Gastrocnemius medialis (tissue), 4 donors: ENCODE data around the gene FBXO46. TPM values are rescaled to one million over a fixed set of nuclear protein-coding genes. Genes with fewer than 3 reads are reported as not detected.

Source experiments
- ATAC-seq, 2 donors: fragments of 150-250 bp; one replicate each; pipeline ENCODE4 v1.9.1; 2016
- DNase-seq, 2 donors: peaks; one replicate each; pipeline ENCODE4 v3.0.0-alpha.2; 2019
- H3K27ac ChIP-seq, 4 donors: fragments of 200-600 bp; sonication (generic); 1 replicate in 1 of 4; 2 replicates in 3 of 4; pipeline ENCODE4 v1.5.1; 2016 to 2018; ENCODE audit warnings: mild to moderate bottlenecking in 2 of 4, moderate library complexity in 1 of 4
- H3K27me3 ChIP-seq, 3 donors: fragments of 200-600 bp; sonication (generic) in 2 of 3; 1 replicate in 1 of 3; 2 replicates in 2 of 3; pipeline versions ENCODE4 v1.5.1 to v1.6.0; 2016 to 2019; ENCODE audit warnings: mild to moderate bottlenecking in 1 of 3, moderate library complexity in 1 of 3
- H3K36me3 ChIP-seq, 2 donors: fragments of 200-600 bp; sonication (generic) in 1 of 2; one replicate each; pipeline ENCODE4 v1.5.1; 2017 to 2018
- H3K4me1 ChIP-seq, 2 donors: fragments of 200-600 bp; sonication (generic) in 1 of 2; one replicate each; pipeline ENCODE4 v1.5.1; 2016 to 2017; ENCODE audit warnings: mild to moderate bottlenecking in 2 of 2
- H3K4me3 ChIP-seq, 4 donors: fragments of 200-600 bp; sonication (generic) in 3 of 4; 1 replicate in 1 of 4; 2 replicates in 3 of 4; pipeline ENCODE4 v1.5.1; 2016 to 2019; ENCODE audit warnings: mild to moderate bottlenecking in 2 of 4
- H3K9me3 ChIP-seq, 3 donors: fragments of 200-600 bp; sonication (generic) in 2 of 3; 1 replicate in 1 of 3; 2 replicates in 2 of 3; pipeline ENCODE4 v1.5.1; 2016 to 2019
- CTCF ChIP-seq, 5 experiments: fragments of 450-650 bp in 3 of 5; fragments of 200-600 bp in 2 of 5; sonication (generic) in 2 of 5; IDR thresholded peaks in 4 of 5; conservative IDR thresholded peaks in 1 of 5; 1 replicate in 4 of 5; 2 replicates in 1 of 5; pipeline ENCODE4 v1.5.1; 2016 to 2019; ENCODE audit warnings: antibody characterized with exemption in 5 of 5, mild to moderate bottlenecking in 3 of 5, moderate library complexity in 3 of 5
- POLR2A ChIP-seq, 2 donors: fragments of 450-650 bp; IDR thresholded peaks; one replicate each; pipeline ENCODE4 v1.6.1; 2017; ENCODE audit warnings: antibody characterized with exemption in 2 of 2, mild to moderate bottlenecking in 2 of 2, moderate library complexity in 2 of 2
- in situ Hi-C, 4 donors: fragments of 200-750 bp; cut with MboI; loops; one replicate each; pipeline versions ENCODE4 v1.15.0 to v1.8.0; 2017; ENCODE audit warnings: low sequenced_read_pairs in 4 of 4
- intact Hi-C: fragments of 100-400 bp; cut with DNase I; formaldehyde crosslinking; loops from one replicate; pipeline ENCODE4 v1.15.1; 2023; ENCODE audit warnings: low total_unique reads
- total RNA-seq, 4 donors: library from RNA; depleted of rRNA; stranded (reverse); fragments of >200 nt; gene quantifications; one replicate each; pipeline versions ENCODE4 v1.1.0 to v1.2.3, GENCODE V29; 2016

Gene FBXO46
- total RNA-seq, 4 donors from 2014 or later: 6.6 to 14.3 (median 8.7) TPM

GRCh38 chr19:45713141-45713540, 17.6 kb downstream of the FBXO46 start:
- H3K36me3 ChIP-seq: peaks cover 0 to 6% of the 10 kb centered on the region in 2 donors
- DNase-seq (no peak), ATAC-seq (no peak)
- TF ChIP-seq CTCF (IDR thresholded peaks at IDR 0.05 in 4 of 5, conservative IDR thresholded peaks at IDR 0.05 in 1 of 5) (no peak), POLR2A (IDR thresholded peaks at IDR 0.05) (no peak)
- no peak overlapping the region for H3K27ac ChIP-seq
- intact Hi-C loops (loop anchor here (10.0 kb wide), 2 partner anchors 288 to 908 kb away; partner anchors contain the start of genes BCAM and ERCC1), in situ Hi-C loops (no loop called here)
- no peak overlapping the region for H3K4me3 ChIP-seq
- peaks cover 8 to 13% of the 10 kb centered on the region in 2 donors for H3K4me1 ChIP-seq
- no peaks in the 10 kb centered on the region for H3K9me3 ChIP-seq
- H3K27me3 ChIP-seq: no peaks in the 10 kb centered on the region

- H3K4me3 ChIP-seq: no peak overlapping the region
- no peak for DNase-seq
- in situ Hi-C loops: no loop called here
- H3K4me1 ChIP-seq: peaks cover 7 to 9% of the 10 kb centered on the region in 2 donors
- no peak for ATAC-seq
- peaks cover 0 to 6% of the 10 kb centered on the region in 2 donors for H3K36me3 ChIP-seq
- no peaks in the 10 kb centered on the region for H3K27me3 ChIP-seq
- no peak overlapping the region for H3K27ac ChIP-seq
- intact Hi-C loops: loop anchor here (10.0 kb wide), 2 partner anchors 288 to 908 kb away; partner anchors contain the start of genes BCAM and ERCC1
- no peak for TF ChIP-seq CTCF (IDR thresholded peaks at IDR 0.05 in 4 of 5, conservative IDR thresholded peaks at IDR 0.05 in 1 of 5)
- TF ChIP-seq POLR2A (IDR thresholded peaks at IDR 0.05): no peak
- no peaks in the 10 kb centered on the region for H3K9me3 ChIP-seq
Observed at GRCh38 chr19:45712699-45713067, 18.0 kb downstream of the FBXO46 start.

- Histone ChIP-seq H3K4me3 (no peak overlapping the region), H3K36me3 (peaks cover 0 to 6% of the 10 kb centered on the region in 2 donors), H3K4me1 (peaks cover 9 to 11% of the 10 kb centered on the region in 2 donors), H3K9me3 (no peaks in the 10 kb centered on the region), H3K27me3 (no peaks in the 10 kb centered on the region), H3K27ac (no peak overlapping the region)
- DNase-seq: no peak
- intact Hi-C loops: loop anchor here (10.0 kb wide), 2 partner anchors 287 to 907 kb away; partner anchors contain the start of genes BCAM and ERCC1
- ATAC-seq: no peak
- TF ChIP-seq CTCF (IDR thresholded peaks at IDR 0.05 in 4 of 5, conservative IDR thresholded peaks at IDR 0.05 in 1 of 5) (no peak), POLR2A (IDR thresholded peaks at IDR 0.05) (no peak)
- in situ Hi-C loops: no loop called here
Observed at GRCh38 chr19:45711851-45712698, 18.6 kb downstream of the FBXO46 start.

- DNase-seq (no peak), ATAC-seq (no peak)
- H3K4me1 ChIP-seq: peaks cover 5 to 9% of the 10 kb centered on the region in 2 donors
- no peak overlapping the region for H3K27ac ChIP-seq
- in situ Hi-C loops (no loop called here), intact Hi-C loops (loop anchor here (10.0 kb wide), 2 partner anchors 286 to 906 kb away; partner anchors contain the start of genes BCAM and ERCC1)
- no peaks in the 10 kb centered on the region for H3K27me3 ChIP-seq
- no peak for TF ChIP-seq CTCF (IDR thresholded peaks at IDR 0.05 in 4 of 5, conservative IDR thresholded peaks at IDR 0.05 in 1 of 5)
- no peak for TF ChIP-seq POLR2A (IDR thresholded peaks at IDR 0.05)
- H3K4me3 ChIP-seq: no peak overlapping the region
- peaks cover 0 to 6% of the 10 kb centered on the region in 2 donors for H3K36me3 ChIP-seq
- H3K9me3 ChIP-seq: no peaks in the 10 kb centered on the region
Observed at GRCh38 chr19:45710356-45711130, 20.2 kb downstream of the FBXO46 start.
